HL-60 (cell line): ENCODE measurements around the gene TAF6L.

Experiments
- CTCF ChIP-seq: IDR thresholded peaks from one replicate; pipeline ENCODE4 v1.5.1; 2011; ENCODE audit warnings: low read length, control low read depth, inconsistent platforms; ENCODE audit not compliant: insufficient read depth
- GABPA ChIP-seq: IDR thresholded peaks from 2 replicates; pipeline ENCODE4 v1.6.1; 2012; ENCODE audit warnings: low read depth
- REST ChIP-seq: IDR thresholded peaks from 2 replicates; pipeline ENCODE4 v1.6.1; 2012; ENCODE audit warnings: low read depth; ENCODE audit not compliant: insufficient replicate concordance

DNA sequence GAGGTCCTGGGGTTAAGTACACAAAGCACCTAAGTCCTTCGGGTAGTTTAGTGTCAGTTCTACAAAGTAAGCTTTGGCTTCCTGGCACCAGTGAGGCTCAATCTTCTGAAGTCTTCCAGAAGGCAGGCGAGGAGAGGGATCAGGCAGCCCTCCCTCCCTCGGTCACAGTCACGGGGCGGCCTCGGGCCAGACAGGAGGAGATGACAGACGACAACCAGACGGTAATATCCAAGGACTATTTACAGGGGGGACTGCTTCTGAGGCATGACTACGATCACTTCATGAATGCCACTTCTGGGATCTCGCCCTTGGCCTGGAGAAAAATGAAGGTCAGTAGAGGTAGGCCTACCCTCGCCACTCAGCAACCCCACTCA lies 21.0 kb downstream of the TAF6L start:
- TF ChIP-seq CTCF: no peak
- TF ChIP-seq REST: no peak
- no peak for TF ChIP-seq GABPA
